H1 (cell line): Measurements from ENCODE around the gene STAT3. TPM values are rescaled to one million over a fixed set of nuclear protein-coding genes. Genes with fewer than 3 reads are reported as not detected.

ENCODE experiments used
- CTCF ChIA-PET: fragments of 300-600 bp; sonication (Branson Sonifier 250); formaldehyde crosslinking; loops from one replicate; lab custom pipeline; 2021; ENCODE audit not compliant: partially characterized antibody; lab: Charles Lee
- POLR2A ChIA-PET: fragments of 300-600 bp; sonication (Branson Sonifier 250); formaldehyde crosslinking; loops from one replicate; lab custom pipeline; 2021; ENCODE audit warnings: inconsistent platforms; ENCODE audit not compliant: partially characterized antibody; lab: Charles Lee
- DNase-seq, 2 experiments: peaks; one replicate each; pipeline versions ENCODE4 v3.0.0 to v3.0.0-alpha.2; 2010 to 2022; ENCODE audit warnings: low spot score in 2 of 2, low read depth in 1 of 2, mixed read lengths in 1 of 2
- FAIRE-seq: peaks from 2 replicates; lab custom pipeline; 2011; peaks lifted over from hg19 to GRCh38; lab: Jason Lieb, UNC
- H2AFZ ChIP-seq: 2 replicates; pipeline ENCODE4 v1.8.1; 2012; ENCODE audit warnings: low read length, inconsistent platforms
- H2AK5ac ChIP-seq: 2 replicates; pipeline ENCODE4 v1.6.1; 2013; ENCODE audit warnings: low read depth, low read length
- H2BK120ac ChIP-seq: replicated peaks from 2 replicates; pipeline ENCODE3; 2013; ENCODE audit warnings: low read depth, low read length, inconsistent platforms
- H2BK12ac ChIP-seq: 2 replicates; pipeline ENCODE4 v1.6.1; 2013; ENCODE audit warnings: low read depth, low read length
- H2BK15ac ChIP-seq: 2 replicates; pipeline ENCODE4 v1.6.1; 2013; ENCODE audit warnings: low read length
- H2BK20ac ChIP-seq: 2 replicates; pipeline ENCODE4 v1.6.1; 2013; ENCODE audit warnings: low read length
- H2BK5ac ChIP-seq: 2 replicates; pipeline ENCODE4 v1.6.1; 2013; ENCODE audit warnings: low read depth, low read length
- H3K14ac ChIP-seq: 2 replicates; pipeline ENCODE4 v1.6.1; 2013; ENCODE audit warnings: inconsistent platforms; ENCODE audit not compliant: insufficient read length
- H3K18ac ChIP-seq: 2 replicates; pipeline ENCODE4 v1.6.1; 2013; ENCODE audit warnings: low read length; ENCODE audit errors: extremely low read depth
- H3K23ac ChIP-seq: 2 replicates; pipeline ENCODE4 v1.6.1; 2013; ENCODE audit warnings: inconsistent platforms; ENCODE audit not compliant: insufficient read length
- H3K23me2 ChIP-seq: 2 replicates; pipeline ENCODE4 v1.6.1; 2013; ENCODE audit warnings: low read depth, low read length
- H3K27ac ChIP-seq: 2 replicates; pipeline ENCODE4 v1.6.1; 2011; ENCODE audit warnings: low read depth, low read length, inconsistent platforms
- H3K27me3 ChIP-seq, 4 experiments: replicated peaks in 1 of 4; 1 replicate in 1 of 4; 2 replicates in 3 of 4; pipeline versions ENCODE4 v1.6.1 to v1.8.1; 2011 to 2013; ENCODE audit warnings: low read length in 3 of 4, mild to moderate bottlenecking in 3 of 4, inconsistent platforms in 2 of 4, mixed read lengths in 2 of 4, moderate library complexity in 1 of 4; ENCODE audit not compliant: control insufficient read depth in 3 of 4, insufficient read depth in 3 of 4; ENCODE audit errors: extremely low read depth in 1 of 4
- H3K36me3 ChIP-seq, 4 experiments: 2 replicates each; pipeline versions ENCODE4 v1.6.1 to v1.8.1; 2011 to 2013; ENCODE audit warnings: mild to moderate bottlenecking in 4 of 4, low read length in 3 of 4, moderate library complexity in 2 of 4, control low read depth in 1 of 4, inconsistent platforms in 1 of 4; ENCODE audit not compliant: insufficient read depth in 4 of 4, control insufficient read depth in 2 of 4
- H3K4ac ChIP-seq: replicated peaks from 2 replicates; pipeline ENCODE3; 2013; ENCODE audit warnings: low read length, low read depth, mixed read lengths, inconsistent platforms; ENCODE audit not compliant: insufficient read length
- H3K4me1 ChIP-seq, 4 experiments: replicated peaks in 1 of 4; 1 replicate in 1 of 4; 2 replicates in 3 of 4; pipeline versions ENCODE4 v1.6.1 to v1.8.1; 2011 to 2013; ENCODE audit warnings: low read length in 3 of 4, inconsistent platforms in 2 of 4, mixed read lengths in 1 of 4; ENCODE audit not compliant: insufficient read depth in 4 of 4, control insufficient read depth in 3 of 4
- H3K4me2 ChIP-seq, 2 experiments: 2 replicates each; pipeline versions ENCODE4 v1.6.1 to v1.8.1; 2011 to 2013; ENCODE audit warnings: low read depth in 2 of 2, low read length in 2 of 2, control low read depth in 1 of 2, inconsistent platforms in 1 of 2, mild to moderate bottlenecking in 1 of 2; ENCODE audit not compliant: insufficient read depth in 1 of 2
- H3K4me3 ChIP-seq, 4 experiments: fragments of 200-600, 300-600 bp in 1 of 4; sonication (generic), shearing (Covaris generic), sonication (Bioruptor Twin) in 1 of 4; 2 replicates each; pipeline versions ENCODE4 v1.5.1 to v1.8.1; 2011 to 2016; ENCODE audit warnings: low read length in 4 of 4, low read depth in 3 of 4, control low read depth in 2 of 4, inconsistent platforms in 2 of 4, mild to moderate bottlenecking in 2 of 4, mixed read lengths in 1 of 4, moderate library complexity in 1 of 4; ENCODE audit not compliant: insufficient read depth in 2 of 4; ENCODE audit errors: extremely low read depth in 1 of 4
- H3K56ac ChIP-seq: replicated peaks from 2 replicates; pipeline ENCODE3; 2013; ENCODE audit warnings: low read depth, mild to moderate bottlenecking, mixed read lengths, low read length, inconsistent platforms; ENCODE audit not compliant: insufficient read length
- H3K79me1 ChIP-seq: 2 replicates; pipeline ENCODE4 v1.6.1; 2013; ENCODE audit warnings: low read depth, low read length, control low read depth
- H3K79me2 ChIP-seq, 2 experiments: 2 replicates each; pipeline versions ENCODE4 v1.6.1 to v1.8.1; 2012 to 2013; ENCODE audit warnings: low read length in 2 of 2, mild to moderate bottlenecking in 2 of 2, inconsistent platforms in 1 of 2; ENCODE audit not compliant: insufficient read depth in 2 of 2, control insufficient read depth in 1 of 2
- H3K9ac ChIP-seq, 4 experiments: replicated peaks in 1 of 4; 1 replicate in 1 of 4; 2 replicates in 3 of 4; pipeline versions ENCODE4 v1.6.1 to v1.8.1; 2011 to 2013; ENCODE audit warnings: low read depth in 3 of 4, low read length in 3 of 4, control low read depth in 2 of 4, mild to moderate bottlenecking in 2 of 4, moderate library complexity in 2 of 4, inconsistent platforms in 1 of 4; ENCODE audit errors: extremely low read depth in 1 of 4
- H3K9me3 ChIP-seq, 2 experiments: 2 replicates each; pipeline versions ENCODE4 v1.6.1 to v1.8.1; 2012 to 2013; ENCODE audit warnings: mild to moderate bottlenecking in 2 of 2, moderate library complexity in 2 of 2, control low read depth in 1 of 2, inconsistent platforms in 1 of 2, low read depth in 1 of 2, low read length in 1 of 2, mixed read lengths in 1 of 2; ENCODE audit not compliant: insufficient read depth in 2 of 2
- H4K20me1 ChIP-seq, 2 experiments: replicated peaks in 1 of 2; 2 replicates each; pipeline versions ENCODE3 to v1.8.1; 2011 to 2013; ENCODE audit warnings: inconsistent platforms in 2 of 2, low read length in 2 of 2, mild to moderate bottlenecking in 1 of 2; ENCODE audit not compliant: insufficient read depth in 2 of 2, control insufficient read depth in 1 of 2
- H4K5ac ChIP-seq: 2 replicates; pipeline ENCODE4 v1.6.1; 2013; ENCODE audit warnings: low read length, low read depth, mixed read lengths, inconsistent platforms; ENCODE audit not compliant: insufficient read length
- H4K8ac ChIP-seq: 2 replicates; pipeline ENCODE4 v1.8.0; 2013; ENCODE audit warnings: mild to moderate bottlenecking, moderate library complexity, low read length, inconsistent platforms; ENCODE audit not compliant: insufficient read depth; ENCODE audit errors: extremely low read depth
- H4K91ac ChIP-seq: replicated peaks from 2 replicates; pipeline ENCODE3; 2013; ENCODE audit warnings: low read length, mixed read lengths, inconsistent platforms; ENCODE audit not compliant: insufficient read length
- BACH1 ChIP-seq: IDR thresholded peaks from 2 replicates; pipeline ENCODE4 v1.6.1; 2012; ENCODE audit warnings: low read length, improper control_type of control experiment
- MAFK ChIP-seq: IDR thresholded peaks from 2 replicates; pipeline ENCODE4 v1.6.1; 2012; ENCODE audit warnings: low read depth, mild to moderate bottlenecking, improper control_type of control experiment, low read length
- NANOG ChIP-seq: IDR thresholded peaks from 2 replicates; pipeline ENCODE4 v1.6.1; 2011; ENCODE audit warnings: low read length, low read depth, mild to moderate bottlenecking, inconsistent platforms; ENCODE audit not compliant: insufficient read depth, poor library complexity, severe bottlenecking
- POLR2A ChIP-seq, 2 experiments: IDR thresholded peaks; 1 replicate in 1 of 2; 2 replicates in 1 of 2; pipeline ENCODE4 v1.6.1; 2011; ENCODE audit warnings: low read depth in 2 of 2, low read length in 2 of 2, mild to moderate bottlenecking in 2 of 2; ENCODE audit errors: control extremely low read depth in 1 of 2
- RBBP5 ChIP-seq: IDR thresholded peaks from 2 replicates; pipeline ENCODE4 v1.7.1; 2012; ENCODE audit warnings: low read depth, mild to moderate bottlenecking, inconsistent platforms, low read length, moderate library complexity, borderline replicate concordance
- SIN3A ChIP-seq, 2 experiments: IDR thresholded peaks in 1 of 2; conservative IDR thresholded peaks in 1 of 2; 2 replicates each; pipeline ENCODE4 v1.6.1; 2011 to 2012; ENCODE audit warnings: low read length in 2 of 2, improper control_type of control experiment in 1 of 2, low read depth in 1 of 2, mild to moderate bottlenecking in 1 of 2
- SP2 ChIP-seq: IDR thresholded peaks from 2 replicates; pipeline ENCODE4 v1.6.1; 2012; ENCODE audit warnings: mild to moderate bottlenecking, low read length, inconsistent platforms
- TBP ChIP-seq: IDR thresholded peaks from 2 replicates; pipeline ENCODE4 v1.6.1; 2011; ENCODE audit warnings: low read depth, low read length, improper control_type of control experiment
- TEAD4 ChIP-seq: IDR thresholded peaks from 2 replicates; pipeline ENCODE4 v1.6.1; 2012; ENCODE audit warnings: low read depth, low read length, inconsistent platforms, mixed read lengths
- YY1 ChIP-seq: IDR thresholded peaks from 2 replicates; pipeline ENCODE4 v1.6.1; 2011; ENCODE audit warnings: low read depth, mild to moderate bottlenecking, low read length
- WGBS, 2 experiments: shearing (Covaris generic) in 1 of 2; methylation state at CpG; one replicate each; pipeline versions ENCODE4 v1.1.6 to v1.1.7; 2013 to 2015; ENCODE audit warnings: low lambda C conversion rate in 2 of 2, mixed read lengths in 2 of 2, inconsistent platforms in 1 of 2, low coverage in 1 of 2, missing lambda C conversion rate in 1 of 2; ENCODE audit not compliant: insufficient replicate concordance in 2 of 2, insufficient coverage in 1 of 2, insufficient read length in 1 of 2; ENCODE audit errors: extremely low coverage in 1 of 2, missing lambda C conversion rate in 1 of 2; 5-methylcytosine and 5-hydroxymethylcytosine counted together
- polyA plus RNA-seq, 7 experiments: library from polyadenylated mRNA; depleted of rRNA in 3 of 7; stranded (reverse) in 5 of 7; unstranded in 2 of 7; fragments of >200 nt in 5 of 7; fragments of 200-250 nt in 2 of 7; gene quantifications; 1 replicate in 5 of 7; 2 replicates in 1 of 7; 4 replicates in 1 of 7; pipeline versions ENCODE4 v1.2.1 to v1.2.3, GENCODE V29; 2011 to 2013; ENCODE audit warnings: missing spikeins in 2 of 7, mixed read lengths in 2 of 7
- total RNA-seq: library from RNA; stranded (reverse); fragmentation: NEBNext Ultra II Directional; extraction: Animal tissue kit (Norgen Biotek cat#: 25700); gene quantifications from 2 replicates; pipeline ENCODE4 v1.2.1, GENCODE V29; 2021
- TF ChIP-seq, protein P1 (sequence below): IDR thresholded peaks from 2 replicates; pipeline ENCODE4 v1.6.1; 2012; ENCODE audit warnings: inconsistent platforms
- TF ChIP-seq, protein P2 (sequence below): IDR thresholded peaks from 2 replicates; pipeline ENCODE4 v1.6.1; 2011; ENCODE audit warnings: low read length, improper control_type of control experiment

Gene STAT3
- total and polyA plus RNA-seq, 2 of the 8 experiments (the other 6 are each of a cell fraction or from before 2014, with no cell fraction given): 38.4 to 94.1 TPM

- no peak overlapping the region for H3K18ac ChIP-seq
- H4K20me1 ChIP-seq: peaks cover 4 to 8% of the 10 kb centered on the region in 2 experiments
- H2BK15ac ChIP-seq: 0 out of 2 replicates have a peak overlapping the region, but pooled peaks have one; percentile 49
- no peak overlapping the region for H2AK5ac ChIP-seq
- ChIA-PET CTCF (interaction anchor here (0.6 to 6.1 kb wide), 3 partner anchors 14 to 20 kb away, joined by 3 to 36 read pairs (median 5); no protein-coding TSS in a partner anchor), POLR2A (interaction anchor here (1.0 to 1.5 kb wide), 2 partner anchors 17 to 31 kb away, joined by 3 read pairs; no protein-coding TSS in a partner anchor)
- H3K23ac ChIP-seq: no peak overlapping the region
- H4K5ac ChIP-seq: no peak overlapping the region
- no peak overlapping the region for H3K56ac ChIP-seq
- no peak overlapping the region for H3K27ac ChIP-seq
- no peak overlapping the region for H2BK120ac ChIP-seq
- H3K4me2 ChIP-seq: no peak overlapping the region
- no peak overlapping the region for H3K14ac ChIP-seq
- H3K9me3 ChIP-seq: no peaks in the 10 kb centered on the region
- H3K79me1 ChIP-seq: peaks cover 3% of the 10 kb centered on the region; the same call in 1 of the 2 replicates
- no peak overlapping the region for H3K4ac ChIP-seq
- DNase-seq: no peak
- no peak overlapping the region for H4K8ac ChIP-seq
- H3K4me1 ChIP-seq: peaks cover 4 to 13% (median 9%) of the 10 kb centered on the region in 4 experiments
- H3K23me2 ChIP-seq: peaks cover 14% of the 10 kb centered on the region
- no peak overlapping the region for H2BK20ac ChIP-seq
- no peak overlapping the region for H2BK12ac ChIP-seq
- H3K4me3 ChIP-seq: no peak overlapping the region
- WGBS, 2 experiments: 95% methylated on average over 4 of the region's 4 CpGs; no CpG with 5 or more reads in 1 of the 2 experiments
- peaks cover 0 to 9% of the 10 kb centered on the region in 2 experiments; a peak in 1 of 4 replicates for H3K79me2 ChIP-seq
- H3K36me3 ChIP-seq: no peaks in the 10 kb centered on the region
- H2AFZ ChIP-seq: no peak overlapping the region
- H3K9ac ChIP-seq: no peak overlapping the region
- no peak overlapping the region; the same call in 1 of the 2 replicates for H2BK5ac ChIP-seq
- H4K91ac ChIP-seq: no peak overlapping the region
- peaks cover 0 to 13% (median 10%) of the 10 kb centered on the region in 4 experiments; a peak in 6 of 7 replicates for H3K27me3 ChIP-seq
- no peak for FAIRE-seq
- TF ChIP-seq MAFK (no peak), SIN3A (conservative IDR thresholded peaks at IDR 0.05 in 1 of 2, IDR thresholded peaks at IDR 0.05 in 1 of 2; ENCODE audit: low read depth in 1 of 2, low read length in 2 of 2) (no peak), BACH1 (no peak), SP2 (no peak), NANOG (no peak), TBP (no peak), TEAD4 (no peak), YY1 (no peak), RBBP5 (no peak), POLR2A (IDR thresholded peaks at IDR 0.05; ENCODE audit: control extremely low read depth in 1 of 2, low read depth in 2 of 2, low read length in 2 of 2) (no peak)
- TF ChIP-seq, protein P1, sequence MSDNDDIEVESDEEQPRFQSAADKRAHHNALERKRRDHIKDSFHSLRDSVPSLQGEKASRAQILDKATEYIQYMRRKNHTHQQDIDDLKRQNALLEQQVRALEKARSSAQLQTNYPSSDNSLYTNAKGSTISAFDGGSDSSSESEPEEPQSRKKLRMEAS: no peak
- TF ChIP-seq, protein P2, sequence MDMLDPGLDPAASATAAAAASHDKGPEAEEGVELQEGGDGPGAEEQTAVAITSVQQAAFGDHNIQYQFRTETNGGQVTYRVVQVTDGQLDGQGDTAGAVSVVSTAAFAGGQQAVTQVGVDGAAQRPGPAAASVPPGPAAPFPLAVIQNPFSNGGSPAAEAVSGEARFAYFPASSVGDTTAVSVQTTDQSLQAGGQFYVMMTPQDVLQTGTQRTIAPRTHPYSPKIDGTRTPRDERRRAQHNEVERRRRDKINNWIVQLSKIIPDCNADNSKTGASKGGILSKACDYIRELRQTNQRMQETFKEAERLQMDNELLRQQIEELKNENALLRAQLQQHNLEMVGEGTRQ: no peak
Observed at GRCh38 chr17:42424991-42425610, 36.9 kb upstream of the STAT3 start.
